Breast epithelium (tissue), 3 donors: ENCODE data around the gene KIAA1210.

Experiments used
- POLR2A ChIP-seq: fragments of 450-650 bp; IDR thresholded peaks from one replicate; pipeline ENCODE4 v1.6.1; 2016; ENCODE audit warnings: antibody characterized with exemption, mild to moderate bottlenecking, moderate library complexity
- POLR2AphosphoS5 ChIP-seq, 3 donors: sonication (generic); formaldehyde crosslinking; IDR thresholded peaks; one replicate each; pipeline ENCODE4 v1.6.1; 2017; ENCODE audit warnings: antibody characterized with exemption in 3 of 3
- TF ChIP-seq, protein P1 (sequence below), 3 donors: fragments of 450-650 bp; IDR thresholded peaks; one replicate each; pipeline ENCODE4 v1.5.1; 2016 to 2017; ENCODE audit warnings: antibody characterized with exemption in 3 of 3, mild to moderate bottlenecking in 3 of 3, moderate library complexity in 3 of 3

DNA sequence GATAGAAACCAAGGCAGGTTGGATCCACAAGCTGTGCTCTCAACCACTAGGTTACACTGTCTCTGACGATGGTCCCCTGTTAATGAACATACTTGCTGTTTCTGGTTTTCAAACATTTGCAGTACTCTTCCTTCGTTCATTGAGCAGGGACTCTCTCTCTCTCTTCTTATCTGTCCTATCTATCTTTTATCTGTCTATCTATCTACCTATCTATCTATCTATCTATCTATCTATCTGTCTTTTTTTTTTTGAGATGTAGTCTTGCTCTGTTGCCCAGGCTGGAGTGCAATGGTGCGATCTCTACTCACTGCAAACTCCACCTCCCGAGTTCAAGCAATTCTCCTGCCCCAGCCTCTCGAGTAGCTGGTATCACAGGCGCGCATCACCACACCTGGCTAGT is 64.2 kb downstream of the KIAA1210 start:
- no peak for TF ChIP-seq POLR2AphosphoS5 (IDR thresholded peaks at IDR 0.05)
- no peak for TF ChIP-seq POLR2A
- TF ChIP-seq, protein P1, sequence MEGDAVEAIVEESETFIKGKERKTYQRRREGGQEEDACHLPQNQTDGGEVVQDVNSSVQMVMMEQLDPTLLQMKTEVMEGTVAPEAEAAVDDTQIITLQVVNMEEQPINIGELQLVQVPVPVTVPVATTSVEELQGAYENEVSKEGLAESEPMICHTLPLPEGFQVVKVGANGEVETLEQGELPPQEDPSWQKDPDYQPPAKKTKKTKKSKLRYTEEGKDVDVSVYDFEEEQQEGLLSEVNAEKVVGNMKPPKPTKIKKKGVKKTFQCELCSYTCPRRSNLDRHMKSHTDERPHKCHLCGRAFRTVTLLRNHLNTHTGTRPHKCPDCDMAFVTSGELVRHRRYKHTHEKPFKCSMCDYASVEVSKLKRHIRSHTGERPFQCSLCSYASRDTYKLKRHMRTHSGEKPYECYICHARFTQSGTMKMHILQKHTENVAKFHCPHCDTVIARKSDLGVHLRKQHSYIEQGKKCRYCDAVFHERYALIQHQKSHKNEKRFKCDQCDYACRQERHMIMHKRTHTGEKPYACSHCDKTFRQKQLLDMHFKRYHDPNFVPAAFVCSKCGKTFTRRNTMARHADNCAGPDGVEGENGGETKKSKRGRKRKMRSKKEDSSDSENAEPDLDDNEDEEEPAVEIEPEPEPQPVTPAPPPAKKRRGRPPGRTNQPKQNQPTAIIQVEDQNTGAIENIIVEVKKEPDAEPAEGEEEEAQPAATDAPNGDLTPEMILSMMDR (IDR thresholded peaks at IDR 0.05): no peak
